GM23338 (cell line): ENCODE results near the gene RPGRIP1L. TPM values are rescaled to one million over a fixed set of nuclear protein-coding genes. Genes with fewer than 3 reads are reported as not detected.

Experiments used
- ATAC-seq: fragments of 200-7000 bp; cut with Tn5 transposase; 3 replicates; pipeline ENCODE4 v1.9.1; 2020
- DNase-seq: peaks from one replicate; pipeline ENCODE4 v3.0.0-alpha.2; 2015; ENCODE audit warnings: low spot score
- H2AFZ ChIP-seq: fragments of 200-600 bp; sonication (generic); 2 replicates; pipeline ENCODE4 v1.8.0; 2016; ENCODE audit warnings: antibody characterized with exemption, mild to moderate bottlenecking, moderate library complexity
- H3F3A ChIP-seq: fragments of 200-600 bp; sonication (generic); replicated peaks from 2 replicates; pipeline ENCODE4 v1.8.0; 2017; ENCODE audit warnings: antibody characterized with exemption, mixed run types, low read depth
- H3K27ac ChIP-seq: fragments of 200-600 bp; sonication (generic); 2 replicates; pipeline ENCODE4 v1.6.1; 2016; ENCODE audit warnings: low read depth
- H3K27me3 ChIP-seq: fragments of 200-600 bp; sonication (generic); 2 replicates; pipeline ENCODE4 v1.8.0; 2016; ENCODE audit warnings: mild to moderate bottlenecking, mixed run types, moderate library complexity; ENCODE audit not compliant: insufficient read depth
- H3K36me3 ChIP-seq: fragments of 200-600 bp; sonication (generic); 2 replicates; pipeline ENCODE4 v1.8.0; 2016; ENCODE audit warnings: mild to moderate bottlenecking; ENCODE audit not compliant: insufficient read depth
- H3K4me1 ChIP-seq: fragments of 200-600 bp; sonication (generic); 2 replicates; pipeline ENCODE4 v1.8.0; 2016; ENCODE audit warnings: mild to moderate bottlenecking, moderate library complexity; ENCODE audit not compliant: insufficient read depth
- H3K4me2 ChIP-seq: fragments of 200-600 bp; sonication (generic); 2 replicates; pipeline ENCODE4 v1.7.1; 2017; ENCODE audit warnings: mixed run types
- H3K4me3 ChIP-seq: fragments of 200-600 bp; sonication (generic); 2 replicates; pipeline ENCODE4 v1.6.1; 2016; ENCODE audit warnings: mixed run types
- H3K79me2 ChIP-seq: fragments of 200-600 bp; sonication (generic); replicated peaks from 2 replicates; pipeline ENCODE4 v1.8.0; 2017; ENCODE audit warnings: mild to moderate bottlenecking; ENCODE audit not compliant: insufficient read depth
- H3K9me2 ChIP-seq: fragments of 200-600 bp; sonication (generic); 2 replicates; pipeline ENCODE4 v1.8.0; 2017; ENCODE audit not compliant: insufficient read depth
- H4K20me1 ChIP-seq: fragments of 200-600 bp; sonication (generic); replicated peaks from 2 replicates; pipeline ENCODE4 v1.8.0; 2017; ENCODE audit warnings: mild to moderate bottlenecking; ENCODE audit not compliant: insufficient read depth
- H3K27ac Mint-ChIP-seq: 2 replicates; pipeline ENCODE4 v1.8.0; 2020; ENCODE audit warnings: inconsistent platforms, mild to moderate bottlenecking, moderate library complexity, mixed read lengths
- H3K27me3 Mint-ChIP-seq: 3 replicates; pipeline ENCODE4 v1.8.0; 2022; ENCODE audit warnings: low read depth, mild to moderate bottlenecking, moderate library complexity, mixed read lengths, inconsistent platforms; ENCODE audit not compliant: insufficient read depth, poor library complexity
- H3K36me3 Mint-ChIP-seq: 3 replicates; pipeline ENCODE4 v1.8.0; 2021; ENCODE audit warnings: low read depth, mild to moderate bottlenecking, inconsistent platforms, moderate library complexity, mixed read lengths
- H3K4me1 Mint-ChIP-seq: 3 replicates; pipeline ENCODE4 v1.8.0; 2020; ENCODE audit warnings: mild to moderate bottlenecking, inconsistent platforms, mixed read lengths
- H3K4me3 Mint-ChIP-seq: 3 replicates; pipeline ENCODE4 v1.8.0; 2021; ENCODE audit warnings: moderate library complexity, mild to moderate bottlenecking, inconsistent platforms, mixed read lengths
- H3K9me3 Mint-ChIP-seq: 3 replicates; pipeline ENCODE4 v1.8.0; 2020; ENCODE audit warnings: moderate library complexity, mild to moderate bottlenecking, inconsistent platforms, mixed read lengths
- CREB1 ChIP-seq: fragments of 250-450 bp; sonication (Bioruptor Pico); IDR thresholded peaks from 2 replicates; pipeline ENCODE4 v1.5.0; 2020; ENCODE audit warnings: low read depth, mild to moderate bottlenecking, moderate library complexity
- EZH2 ChIP-seq: fragments of 200-600 bp; sonication (generic); IDR thresholded peaks from one replicate; pipeline ENCODE4 v1.8.0; 2017; ENCODE audit warnings: antibody characterized with exemption, mild to moderate bottlenecking, low read depth; ENCODE audit not compliant: unreplicated experiment
- EZH2phosphoT487 ChIP-seq: fragments of 200-600 bp; sonication (generic); IDR thresholded peaks from one replicate; pipeline ENCODE4 v1.8.1; 2018; ENCODE audit warnings: antibody characterized with exemption; ENCODE audit not compliant: unreplicated experiment
- JUNB ChIP-seq: IDR thresholded peaks from one replicate; pipeline ENCODE4 v1.6.1; 2016; ENCODE audit warnings: antibody characterized with exemption; ENCODE audit not compliant: unreplicated experiment
- NANOG ChIP-seq: IDR thresholded peaks from 2 replicates; pipeline ENCODE4 v1.6.1; 2016; ENCODE audit warnings: antibody characterized with exemption, borderline replicate concordance
- POLR2AphosphoS5 ChIP-seq: IDR thresholded peaks from 2 replicates; pipeline ENCODE4 v1.6.1; 2016; ENCODE audit warnings: antibody characterized with exemption, low read depth
- STAT1 ChIP-seq: IDR thresholded peaks from one replicate; pipeline ENCODE4 v1.6.1; 2016; ENCODE audit warnings: antibody characterized with exemption; ENCODE audit not compliant: unreplicated experiment
- ZNF114 ChIP-seq: fragments of 250-450 bp; sonication (Bioruptor Pico); IDR thresholded peaks from 2 replicates; pipeline ENCODE4 v1.5.0; 2020; ENCODE audit warnings: mild to moderate bottlenecking, moderate library complexity
- ZNF331 ChIP-seq: fragments of 250-450 bp; sonication (Bioruptor Pico); IDR thresholded peaks from 2 replicates; pipeline ENCODE4 v1.5.0; 2020; ENCODE audit warnings: low read depth, mild to moderate bottlenecking, moderate library complexity
- polyA plus RNA-seq: library from polyadenylated mRNA; unstranded; fragments of >200 nt; fragmentation: Nextera tagmentation; extraction: Ambion mirVana; gene quantifications from 2 replicates; pipeline ENCODE4 v1.2.1, GENCODE V29; 2016
- total RNA-seq: library from RNA; depleted of rRNA; stranded (reverse); fragments of >200 nt; shearing (Covaris generic); gene quantifications from 2 replicates; pipeline ENCODE4 v1.2.3, GENCODE V29; 2014
- TF ChIP-seq, protein P1 (sequence below): IDR thresholded peaks from one replicate; pipeline ENCODE4 v1.6.1; 2018; ENCODE audit warnings: antibody characterized with exemption; ENCODE audit not compliant: unreplicated experiment
- TF ChIP-seq, protein P2 (sequence below), 2 experiments: fragments of 200-600 bp in 1 of 2; sonication (generic) in 1 of 2; conservative IDR thresholded peaks; 2 replicates each; pipeline versions ENCODE4 v1.5.1 to v1.6.1; 2016 to 2017; ENCODE audit warnings: antibody characterized with exemption in 2 of 2, low read depth in 2 of 2, mild to moderate bottlenecking in 2 of 2, moderate library complexity in 1 of 2
- TF ChIP-seq, protein P3 (sequence below): IDR thresholded peaks from 2 replicates; pipeline ENCODE4 v1.6.1; 2016; ENCODE audit warnings: antibody characterized with exemption
- TF ChIP-seq, protein P4 (sequence below): fragments of 250-450 bp; sonication (Bioruptor Pico); IDR thresholded peaks from 2 replicates; pipeline ENCODE4 v1.5.0; 2020; ENCODE audit warnings: mild to moderate bottlenecking, moderate library complexity

RPGRIP1L gene
- total and polyA plus RNA-seq, 2 experiments from 2014 or later: 11.4 to 21.3 TPM

DNA sequence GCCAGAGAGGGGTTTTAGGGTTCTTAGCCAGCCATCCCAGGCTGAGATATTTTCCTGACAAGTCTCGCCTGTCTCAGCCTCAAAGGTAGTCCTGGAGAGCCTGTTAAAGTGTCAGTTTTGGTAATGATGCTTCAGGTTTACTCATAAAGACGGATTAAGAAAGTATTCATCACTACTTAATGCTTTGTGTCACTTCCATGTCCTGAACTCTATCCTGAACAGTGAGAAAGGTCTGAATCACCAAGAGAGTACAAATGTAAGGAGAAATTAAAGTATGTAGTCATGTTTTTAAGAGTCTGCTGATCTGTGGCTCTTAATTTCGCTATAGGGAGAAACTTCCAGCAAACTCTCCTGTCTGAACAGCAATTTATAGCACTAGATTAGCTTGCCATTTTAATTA is 14.0 kb downstream of the RPGRIP1L start:
- Histone ChIP-seq H3K4me2 (no peak overlapping the region), H2AFZ (no peak overlapping the region), H3K9me2 (no peaks in the 10 kb centered on the region), H3K4me1 (no peaks in the 10 kb centered on the region), H3K27ac (no peak overlapping the region), H3F3A (no peaks in the 10 kb centered on the region), H3K36me3 (no peaks in the 10 kb centered on the region; the same call in 1 of the 2 replicates), H4K20me1 (no peaks in the 10 kb centered on the region), H3K4me3 (no peak overlapping the region), H3K79me2 (no peaks in the 10 kb centered on the region), H3K27me3 (no peaks in the 10 kb centered on the region)
- Mint-ChIP-seq H3K9me3 (no peaks in the 10 kb centered on the region), H3K4me1 (no peaks in the 10 kb centered on the region; the same call in 2 of the 3 replicates), H3K27me3 (no peaks in the 10 kb centered on the region), H3K4me3 (no peak overlapping the region), H3K27ac (no peak overlapping the region), H3K36me3 (peaks cover 15% of the 10 kb centered on the region)
- ATAC-seq (no peak), DNase-seq (no peak)
- TF ChIP-seq JUNB (no peak), ZNF114 (no peak), STAT1 (no peak), EZH2phosphoT487 (no peak), CREB1 (CRISPR knock-in tag) (no peak), POLR2AphosphoS5 (no peak), ZNF331 (CRISPR knock-in tag) (no peak), NANOG (no peak), EZH2 (no peak)
- TF ChIP-seq, protein P1, sequence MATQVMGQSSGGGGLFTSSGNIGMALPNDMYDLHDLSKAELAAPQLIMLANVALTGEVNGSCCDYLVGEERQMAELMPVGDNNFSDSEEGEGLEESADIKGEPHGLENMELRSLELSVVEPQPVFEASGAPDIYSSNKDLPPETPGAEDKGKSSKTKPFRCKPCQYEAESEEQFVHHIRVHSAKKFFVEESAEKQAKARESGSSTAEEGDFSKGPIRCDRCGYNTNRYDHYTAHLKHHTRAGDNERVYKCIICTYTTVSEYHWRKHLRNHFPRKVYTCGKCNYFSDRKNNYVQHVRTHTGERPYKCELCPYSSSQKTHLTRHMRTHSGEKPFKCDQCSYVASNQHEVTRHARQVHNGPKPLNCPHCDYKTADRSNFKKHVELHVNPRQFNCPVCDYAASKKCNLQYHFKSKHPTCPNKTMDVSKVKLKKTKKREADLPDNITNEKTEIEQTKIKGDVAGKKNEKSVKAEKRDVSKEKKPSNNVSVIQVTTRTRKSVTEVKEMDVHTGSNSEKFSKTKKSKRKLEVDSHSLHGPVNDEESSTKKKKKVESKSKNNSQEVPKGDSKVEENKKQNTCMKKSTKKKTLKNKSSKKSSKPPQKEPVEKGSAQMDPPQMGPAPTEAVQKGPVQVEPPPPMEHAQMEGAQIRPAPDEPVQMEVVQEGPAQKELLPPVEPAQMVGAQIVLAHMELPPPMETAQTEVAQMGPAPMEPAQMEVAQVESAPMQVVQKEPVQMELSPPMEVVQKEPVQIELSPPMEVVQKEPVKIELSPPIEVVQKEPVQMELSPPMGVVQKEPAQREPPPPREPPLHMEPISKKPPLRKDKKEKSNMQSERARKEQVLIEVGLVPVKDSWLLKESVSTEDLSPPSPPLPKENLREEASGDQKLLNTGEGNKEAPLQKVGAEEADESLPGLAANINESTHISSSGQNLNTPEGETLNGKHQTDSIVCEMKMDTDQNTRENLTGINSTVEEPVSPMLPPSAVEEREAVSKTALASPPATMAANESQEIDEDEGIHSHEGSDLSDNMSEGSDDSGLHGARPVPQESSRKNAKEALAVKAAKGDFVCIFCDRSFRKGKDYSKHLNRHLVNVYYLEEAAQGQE: no peak
- TF ChIP-seq, protein P2, sequence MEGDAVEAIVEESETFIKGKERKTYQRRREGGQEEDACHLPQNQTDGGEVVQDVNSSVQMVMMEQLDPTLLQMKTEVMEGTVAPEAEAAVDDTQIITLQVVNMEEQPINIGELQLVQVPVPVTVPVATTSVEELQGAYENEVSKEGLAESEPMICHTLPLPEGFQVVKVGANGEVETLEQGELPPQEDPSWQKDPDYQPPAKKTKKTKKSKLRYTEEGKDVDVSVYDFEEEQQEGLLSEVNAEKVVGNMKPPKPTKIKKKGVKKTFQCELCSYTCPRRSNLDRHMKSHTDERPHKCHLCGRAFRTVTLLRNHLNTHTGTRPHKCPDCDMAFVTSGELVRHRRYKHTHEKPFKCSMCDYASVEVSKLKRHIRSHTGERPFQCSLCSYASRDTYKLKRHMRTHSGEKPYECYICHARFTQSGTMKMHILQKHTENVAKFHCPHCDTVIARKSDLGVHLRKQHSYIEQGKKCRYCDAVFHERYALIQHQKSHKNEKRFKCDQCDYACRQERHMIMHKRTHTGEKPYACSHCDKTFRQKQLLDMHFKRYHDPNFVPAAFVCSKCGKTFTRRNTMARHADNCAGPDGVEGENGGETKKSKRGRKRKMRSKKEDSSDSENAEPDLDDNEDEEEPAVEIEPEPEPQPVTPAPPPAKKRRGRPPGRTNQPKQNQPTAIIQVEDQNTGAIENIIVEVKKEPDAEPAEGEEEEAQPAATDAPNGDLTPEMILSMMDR (conservative IDR thresholded peaks at IDR 0.05; ENCODE audit: low read depth in 2 of 2): no peak
- TF ChIP-seq, protein P3, sequence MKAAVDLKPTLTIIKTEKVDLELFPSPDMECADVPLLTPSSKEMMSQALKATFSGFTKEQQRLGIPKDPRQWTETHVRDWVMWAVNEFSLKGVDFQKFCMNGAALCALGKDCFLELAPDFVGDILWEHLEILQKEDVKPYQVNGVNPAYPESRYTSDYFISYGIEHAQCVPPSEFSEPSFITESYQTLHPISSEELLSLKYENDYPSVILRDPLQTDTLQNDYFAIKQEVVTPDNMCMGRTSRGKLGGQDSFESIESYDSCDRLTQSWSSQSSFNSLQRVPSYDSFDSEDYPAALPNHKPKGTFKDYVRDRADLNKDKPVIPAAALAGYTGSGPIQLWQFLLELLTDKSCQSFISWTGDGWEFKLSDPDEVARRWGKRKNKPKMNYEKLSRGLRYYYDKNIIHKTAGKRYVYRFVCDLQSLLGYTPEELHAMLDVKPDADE: no peak
- TF ChIP-seq, protein P4, sequence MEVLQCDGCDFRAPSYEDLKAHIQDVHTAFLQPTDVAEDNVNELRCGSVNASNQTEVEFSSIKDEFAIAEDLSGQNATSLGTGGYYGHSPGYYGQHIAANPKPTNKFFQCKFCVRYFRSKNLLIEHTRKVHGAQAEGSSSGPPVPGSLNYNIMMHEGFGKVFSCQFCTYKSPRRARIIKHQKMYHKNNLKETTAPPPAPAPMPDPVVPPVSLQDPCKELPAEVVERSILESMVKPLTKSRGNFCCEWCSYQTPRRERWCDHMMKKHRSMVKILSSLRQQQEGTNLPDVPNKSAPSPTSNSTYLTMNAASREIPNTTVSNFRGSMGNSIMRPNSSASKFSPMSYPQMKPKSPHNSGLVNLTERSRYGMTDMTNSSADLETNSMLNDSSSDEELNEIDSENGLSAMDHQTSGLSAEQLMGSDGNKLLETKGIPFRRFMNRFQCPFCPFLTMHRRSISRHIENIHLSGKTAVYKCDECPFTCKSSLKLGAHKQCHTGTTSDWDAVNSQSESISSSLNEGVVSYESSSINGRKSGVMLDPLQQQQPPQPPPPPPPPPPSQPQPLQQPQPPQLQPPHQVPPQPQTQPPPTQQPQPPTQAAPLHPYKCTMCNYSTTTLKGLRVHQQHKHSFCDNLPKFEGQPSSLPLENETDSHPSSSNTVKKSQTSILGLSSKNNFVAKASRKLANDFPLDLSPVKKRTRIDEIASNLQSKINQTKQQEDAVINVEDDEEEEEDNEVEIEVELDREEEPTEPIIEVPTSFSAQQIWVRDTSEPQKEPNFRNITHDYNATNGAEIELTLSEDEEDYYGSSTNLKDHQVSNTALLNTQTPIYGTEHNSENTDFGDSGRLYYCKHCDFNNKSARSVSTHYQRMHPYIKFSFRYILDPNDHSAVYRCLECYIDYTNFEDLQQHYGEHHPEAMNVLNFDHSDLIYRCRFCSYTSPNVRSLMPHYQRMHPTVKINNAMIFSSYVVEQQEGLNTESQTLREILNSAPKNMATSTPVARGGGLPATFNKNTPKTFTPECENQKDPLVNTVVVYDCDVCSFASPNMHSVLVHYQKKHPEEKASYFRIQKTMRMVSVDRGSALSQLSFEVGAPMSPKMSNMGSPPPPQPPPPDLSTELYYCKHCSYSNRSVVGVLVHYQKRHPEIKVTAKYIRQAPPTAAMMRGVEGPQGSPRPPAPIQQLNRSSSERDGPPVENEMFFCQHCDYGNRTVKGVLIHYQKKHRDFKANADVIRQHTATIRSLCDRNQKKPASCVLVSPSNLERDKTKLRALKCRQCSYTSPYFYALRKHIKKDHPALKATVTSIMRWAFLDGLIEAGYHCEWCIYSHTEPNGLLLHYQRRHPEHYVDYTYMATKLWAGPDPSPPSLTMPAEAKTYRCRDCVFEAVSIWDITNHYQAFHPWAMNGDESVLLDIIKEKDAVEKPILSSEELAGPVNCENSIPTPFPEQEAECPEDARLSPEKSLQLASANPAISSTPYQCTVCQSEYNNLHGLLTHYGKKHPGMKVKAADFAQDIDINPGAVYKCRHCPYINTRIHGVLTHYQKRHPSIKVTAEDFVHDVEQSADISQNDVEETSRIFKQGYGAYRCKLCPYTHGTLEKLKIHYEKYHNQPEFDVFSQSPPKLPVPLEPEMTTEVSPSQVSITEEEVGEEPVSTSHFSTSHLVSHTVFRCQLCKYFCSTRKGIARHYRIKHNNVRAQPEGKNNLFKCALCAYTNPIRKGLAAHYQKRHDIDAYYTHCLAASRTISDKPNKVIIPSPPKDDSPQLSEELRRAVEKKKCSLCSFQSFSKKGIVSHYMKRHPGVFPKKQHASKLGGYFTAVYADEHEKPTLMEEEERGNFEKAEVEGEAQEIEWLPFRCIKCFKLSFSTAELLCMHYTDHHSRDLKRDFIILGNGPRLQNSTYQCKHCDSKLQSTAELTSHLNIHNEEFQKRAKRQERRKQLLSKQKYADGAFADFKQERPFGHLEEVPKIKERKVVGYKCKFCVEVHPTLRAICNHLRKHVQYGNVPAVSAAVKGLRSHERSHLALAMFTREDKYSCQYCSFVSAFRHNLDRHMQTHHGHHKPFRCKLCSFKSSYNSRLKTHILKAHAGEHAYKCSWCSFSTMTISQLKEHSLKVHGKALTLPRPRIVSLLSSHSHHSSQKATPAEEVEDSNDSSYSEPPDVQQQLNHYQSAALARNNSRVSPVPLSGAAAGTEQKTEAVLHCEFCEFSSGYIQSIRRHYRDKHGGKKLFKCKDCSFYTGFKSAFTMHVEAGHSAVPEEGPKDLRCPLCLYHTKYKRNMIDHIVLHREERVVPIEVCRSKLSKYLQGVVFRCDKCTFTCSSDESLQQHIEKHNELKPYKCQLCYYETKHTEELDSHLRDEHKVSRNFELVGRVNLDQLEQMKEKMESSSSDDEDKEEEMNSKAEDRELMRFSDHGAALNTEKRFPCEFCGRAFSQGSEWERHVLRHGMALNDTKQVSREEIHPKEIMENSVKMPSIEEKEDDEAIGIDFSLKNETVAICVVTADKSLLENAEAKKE (CRISPR knock-in tag): no peak
